ENCODE results near the gene SHC1. TPM values are rescaled to one million over a fixed set of nuclear protein-coding genes. Genes with fewer than 3 reads are reported as not detected.

Gene SHC1
- total and polyA plus RNA-seq, 7 donors = 33.2 to 87.2 (median 67.3) TPM

GRCh38 chr1:154960446-154961136 lies 10.0 kb downstream of the SHC1 start:
- ATAC-seq (no peak), DNase-seq (peak; percentile 1 to 23)
- peaks cover 0 to 47% of the 10 kb centered on the region in 2 donors for H3K36me3 ChIP-seq (ENCODE audit: insufficient read depth in 1 of 2, low read depth in 1 of 2)
- 36 to 41% (median 39%) methylated on average over 10 of the region's 10 CpGs for WGBS, 3 donors
- no peaks in the 10 kb centered on the region for H3K9me3 ChIP-seq
- no peak for TF ChIP-seq CTCF (IDR thresholded peaks at IDR 0.05)
- H3K4me1 ChIP-seq = peaks cover 29% of the 10 kb centered on the region
- peak overlapping the region; percentile 93 for H3K27ac ChIP-seq
- peak overlapping the region; percentile 76 for H3K4me3 ChIP-seq
- no peaks in the 10 kb centered on the region for H3K27me3 ChIP-seq (ENCODE audit: insufficient read depth in 3 of 3, low read length in 2 of 3)
- intact Hi-C loops (cut with DNase I) = loop anchor here in 1 of 2 donors (5.0 kb wide), 1 partner anchor 42 kb away; the partner anchor contains the start of gene ZBTB7B

DNA sequence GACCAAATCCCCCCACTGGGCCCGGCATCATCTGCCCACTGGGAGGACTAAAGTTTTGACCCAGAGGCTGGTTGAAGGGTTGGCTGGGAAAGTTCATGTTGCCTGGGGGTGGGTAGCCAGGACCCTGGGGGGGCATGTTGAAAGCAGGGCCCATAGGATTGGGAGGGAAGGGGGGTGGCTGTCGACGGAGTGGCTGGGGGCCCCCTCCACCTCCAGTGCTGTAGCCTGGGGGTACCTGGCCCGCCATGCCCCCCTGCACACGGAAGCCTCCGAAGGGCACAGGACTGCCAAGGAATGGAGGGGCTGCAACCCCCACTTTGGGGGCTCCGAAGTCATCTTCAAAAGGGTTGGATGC lies 11.1 kb downstream of the SHC1 start:
- WGBS, 3 donors = 88 to 90% (median 89%) methylated on average over 4 to 7 of the region's 7 CpGs
- Histone ChIP-seq H3K4me1 (peaks cover 38% of the 10 kb centered on the region), H3K27me3 (ENCODE audit: insufficient read depth in 3 of 3, low read length in 2 of 3) (no peaks in the 10 kb centered on the region), H3K27ac (peak overlapping the region; percentile 88), H3K4me3 (no peak overlapping the region), H3K36me3 (ENCODE audit: insufficient read depth in 1 of 2, low read depth in 1 of 2) (peaks cover 0 to 35% of the 10 kb centered on the region in 2 donors), H3K9me3 (no peaks in the 10 kb centered on the region)
- peak; percentile 13 to 36 for DNase-seq
- TF ChIP-seq CTCF (IDR thresholded peaks at IDR 0.05) = no peak
- intact Hi-C loops (cut with DNase I) = no loop called here
- no peak for ATAC-seq

GRCh38 chr1:154958681-154959425 lies 11.7 kb downstream of the SHC1 start:
- no peak for TF ChIP-seq CTCF (IDR thresholded peaks at IDR 0.05)
- no peak overlapping the region for H3K4me3 ChIP-seq
- no peaks in the 10 kb centered on the region for H3K9me3 ChIP-seq
- no peaks in the 10 kb centered on the region for H3K27me3 ChIP-seq (ENCODE audit: insufficient read depth in 3 of 3, low read length in 2 of 3)
- peaks cover 43% of the 10 kb centered on the region for H3K4me1 ChIP-seq
- peaks cover 0 to 30% of the 10 kb centered on the region in 2 donors for H3K36me3 ChIP-seq (ENCODE audit: insufficient read depth in 1 of 2, low read depth in 1 of 2)
- intact Hi-C loops (cut with DNase I) = no loop called here
- DNase-seq (peak; percentile 15 to 16), ATAC-seq (no peak)
- peak overlapping the region; percentile 88 for H3K27ac ChIP-seq
- 73 to 82% (median 77%) methylated on average over 15 to 16 of the region's 16 CpGs for WGBS, 3 donors

- intact Hi-C loops (cut with DNase I) = no loop called here
Observed at GRCh38 chr1:154958036-154958435, 12.5 kb downstream of the SHC1 start.

More at GRCh38 chr1:154958036-154958435, 12.5 kb downstream of the SHC1 start:
- peaks cover 0 to 22% of the 10 kb centered on the region in 2 donors for H3K36me3 ChIP-seq (ENCODE audit: insufficient read depth in 1 of 2, low read depth in 1 of 2)
- ATAC-seq = no peak
- DNase-seq = no peak
- H3K4me1 ChIP-seq = peaks cover 50% of the 10 kb centered on the region
- H3K9me3 ChIP-seq = no peaks in the 10 kb centered on the region
- TF ChIP-seq CTCF (IDR thresholded peaks at IDR 0.05) = no peak
- H3K27ac ChIP-seq = peak overlapping the region; percentile 88
- H3K4me3 ChIP-seq = no peak overlapping the region
- H3K27me3 ChIP-seq (ENCODE audit: insufficient read depth in 3 of 3, low read length in 2 of 3) = no peaks in the 10 kb centered on the region
- WGBS, 3 donors = 73 to 86% (median 81%) methylated on average over 2 of the region's 2 CpGs

All from psoas muscle (tissue), 8 donors.